GM12878 (cell line): ENCODE measurements around the gene PGLYRP4. TPM values are rescaled to one million over a fixed set of nuclear protein-coding genes. Genes with fewer than 3 reads are reported as not detected.
A peak's percentile ranks its signal among the peaks of the same experiment; 100 is the strongest.

ENCODE experiments used
- ASH2L ChIP-seq: fragments of 300-600, 200-600 bp; sonication (generic); IDR thresholded peaks from 2 replicates; pipeline ENCODE4 v1.6.1; 2017; ENCODE audit warnings: low read depth, mild to moderate bottlenecking, borderline replicate concordance
- BHLHE40 ChIP-seq, 2 experiments: fragments of 450-650 bp in 1 of 2; IDR thresholded peaks; 2 replicates each; pipeline ENCODE4 v1.6.1; 2011 to 2017; ENCODE audit warnings: low read depth in 2 of 2, borderline replicate concordance in 1 of 2, improper control_type of control experiment in 1 of 2, low read length in 1 of 2, mild to moderate bottlenecking in 1 of 2
- CHD1 ChIP-seq: IDR thresholded peaks from 2 replicates; pipeline ENCODE4 v1.6.1; 2012; ENCODE audit warnings: low read depth, low read length, improper control_type of control experiment
- CREB1 ChIP-seq: IDR thresholded peaks from 2 replicates; pipeline ENCODE4 v1.6.1; 2012; ENCODE audit warnings: low read depth, mild to moderate bottlenecking, inconsistent platforms
- HCFC1 ChIP-seq: fragments of 150-350 bp; IDR thresholded peaks from 2 replicates; pipeline ENCODE4 v1.6.1; 2014; ENCODE audit warnings: low read length
- HDAC2 ChIP-seq: fragments of 200-600 bp; sonication (generic); IDR thresholded peaks from 2 replicates; pipeline ENCODE4 v1.6.1; 2017
- MEF2B ChIP-seq: fragments of 450-650 bp; IDR thresholded peaks from 2 replicates; pipeline ENCODE4 v1.6.1; 2018; ENCODE audit warnings: mild to moderate bottlenecking, moderate library complexity; ENCODE audit not compliant: partially characterized antibody, poor library complexity, severe bottlenecking
- NFIC ChIP-seq: IDR thresholded peaks from 2 replicates; pipeline ENCODE4 v1.6.1; 2012; ENCODE audit warnings: low read depth, mild to moderate bottlenecking, inconsistent platforms, low read length, moderate library complexity
- NR2F1 ChIP-seq: fragments of 450-650 bp; conservative IDR thresholded peaks from 2 replicates; pipeline ENCODE4 v1.6.1; 2017; ENCODE audit warnings: mild to moderate bottlenecking
- PML ChIP-seq: IDR thresholded peaks from 2 replicates; pipeline ENCODE4 v1.6.1; 2012; ENCODE audit warnings: low read length, inconsistent platforms
- PRDM15 ChIP-seq: fragments of 450-650 bp; formaldehyde crosslinking; IDR thresholded peaks from 2 replicates; pipeline ENCODE4 v1.4.0; 2020; ENCODE audit warnings: mild to moderate bottlenecking, moderate library complexity
- SUPT20H ChIP-seq: IDR thresholded peaks from 2 replicates; pipeline ENCODE4 v1.6.1; 2011; ENCODE audit warnings: low read depth, mild to moderate bottlenecking, low read length, moderate library complexity, borderline replicate concordance; ENCODE audit not compliant: control insufficient read depth
- TCF7 ChIP-seq: IDR thresholded peaks from 2 replicates; pipeline ENCODE4 v1.6.1; 2014; ENCODE audit warnings: antibody characterized with exemption, borderline replicate concordance
- YBX1 ChIP-seq: fragments of 450-650 bp; IDR thresholded peaks from 2 replicates; pipeline ENCODE4 v1.6.1; 2016; ENCODE audit warnings: antibody characterized with exemption
- polyA plus RNA-seq, 11 experiments: library from polyadenylated mRNA; depleted of rRNA in 4 of 11; unstranded in 6 of 11; stranded (reverse) in 5 of 11; fragments of >200 nt; fragmentation: Nextera tagmentation in 4 of 11; fragmentation: Illumina TruSeq in 1 of 11; extraction: Ambion mirVana in 4 of 11; extraction: Trizol in 1 of 11; gene quantifications; 1 replicate in 1 of 11; 2 replicates in 10 of 11; pipeline versions ENCODE4 v1.2.1 to v1.2.3, GENCODE V29; 2011 to 2016; ENCODE audit warnings: inconsistent platforms in 2 of 11, missing spikeins in 2 of 11, low read depth in 1 of 11
- total RNA-seq, 4 experiments: library from RNA; depleted of rRNA in 3 of 4; stranded (reverse); fragments of >200 nt in 3 of 4; fragmentation: Illumina TruSeq in 1 of 4; extraction: Trizol in 1 of 4; gene quantifications; 2 replicates each; pipeline versions ENCODE4 v1.2.1 to v1.2.3, GENCODE V29; 2013 to 2021
- TF ChIP-seq, protein P1 (sequence below): fragments of 450-650 bp; IDR thresholded peaks from 2 replicates; pipeline ENCODE4 v1.6.1; 2017; ENCODE audit warnings: mild to moderate bottlenecking, moderate library complexity
- TF ChIP-seq, protein P2 (sequence below): fragments of 450-650 bp; formaldehyde crosslinking; IDR thresholded peaks from 2 replicates; pipeline ENCODE4 v1.5.0; 2022; ENCODE audit warnings: mild to moderate bottlenecking, missing genetic modification characterization

PGLYRP4 gene
- total and polyA plus RNA-seq, 10 of the 15 experiments (the other 5 are each of a cell fraction or from before 2014, with no cell fraction given), result 0.22 to 3.0 (median 0.44) TPM

GRCh38 chr1:153345187-153346076 lies 3.2 kb downstream of the PGLYRP4 start (continued):
- TF ChIP-seq PRDM15, result no peak
- TF ChIP-seq PML, result no peak
- no peak for TF ChIP-seq ASH2L
- no peak for TF ChIP-seq TCF7
- TF ChIP-seq HDAC2, result no peak
- TF ChIP-seq, protein P1, sequence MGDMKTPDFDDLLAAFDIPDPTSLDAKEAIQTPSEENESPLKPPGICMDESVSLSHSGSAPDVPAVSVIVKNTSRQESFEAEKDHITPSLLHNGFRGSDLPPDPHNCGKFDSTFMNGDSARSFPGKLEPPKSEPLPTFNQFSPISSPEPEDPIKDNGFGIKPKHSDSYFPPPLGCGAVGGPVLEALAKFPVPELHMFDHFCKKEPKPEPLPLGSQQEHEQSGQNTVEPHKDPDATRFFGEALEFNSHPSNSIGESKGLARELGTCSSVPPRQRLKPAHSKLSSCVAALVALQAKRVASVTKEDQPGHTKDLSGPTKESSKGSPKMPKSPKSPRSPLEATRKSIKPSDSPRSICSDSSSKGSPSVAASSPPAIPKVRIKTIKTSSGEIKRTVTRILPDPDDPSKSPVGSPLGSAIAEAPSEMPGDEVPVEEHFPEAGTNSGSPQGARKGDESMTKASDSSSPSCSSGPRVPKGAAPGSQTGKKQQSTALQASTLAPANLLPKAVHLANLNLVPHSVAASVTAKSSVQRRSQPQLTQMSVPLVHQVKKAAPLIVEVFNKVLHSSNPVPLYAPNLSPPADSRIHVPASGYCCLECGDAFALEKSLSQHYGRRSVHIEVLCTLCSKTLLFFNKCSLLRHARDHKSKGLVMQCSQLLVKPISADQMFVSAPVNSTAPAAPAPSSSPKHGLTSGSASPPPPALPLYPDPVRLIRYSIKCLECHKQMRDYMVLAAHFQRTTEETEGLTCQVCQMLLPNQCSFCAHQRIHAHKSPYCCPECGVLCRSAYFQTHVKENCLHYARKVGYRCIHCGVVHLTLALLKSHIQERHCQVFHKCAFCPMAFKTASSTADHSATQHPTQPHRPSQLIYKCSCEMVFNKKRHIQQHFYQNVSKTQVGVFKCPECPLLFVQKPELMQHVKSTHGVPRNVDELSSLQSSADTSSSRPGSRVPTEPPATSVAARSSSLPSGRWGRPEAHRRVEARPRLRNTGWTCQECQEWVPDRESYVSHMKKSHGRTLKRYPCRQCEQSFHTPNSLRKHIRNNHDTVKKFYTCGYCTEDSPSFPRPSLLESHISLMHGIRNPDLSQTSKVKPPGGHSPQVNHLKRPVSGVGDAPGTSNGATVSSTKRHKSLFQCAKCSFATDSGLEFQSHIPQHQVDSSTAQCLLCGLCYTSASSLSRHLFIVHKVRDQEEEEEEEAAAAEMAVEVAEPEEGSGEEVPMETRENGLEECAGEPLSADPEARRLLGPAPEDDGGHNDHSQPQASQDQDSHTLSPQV, result no peak
- TF ChIP-seq NFIC, result peak; percentile 70
- TF ChIP-seq CHD1, result no peak
- TF ChIP-seq BHLHE40 (IDR thresholded peaks at IDR 0.05; ENCODE audit: borderline replicate concordance in 1 of 2, low read depth in 2 of 2, low read length in 1 of 2), result peak; percentile 70 to 73
- no peak for TF ChIP-seq CREB1
- TF ChIP-seq SUPT20H, result no peak
- no peak for TF ChIP-seq YBX1
- peak; percentile 84 for TF ChIP-seq MEF2B
- no peak for TF ChIP-seq HCFC1
- peak; percentile 17; the same call in 1 of the 2 replicates for TF ChIP-seq NR2F1
- TF ChIP-seq, protein P2, sequence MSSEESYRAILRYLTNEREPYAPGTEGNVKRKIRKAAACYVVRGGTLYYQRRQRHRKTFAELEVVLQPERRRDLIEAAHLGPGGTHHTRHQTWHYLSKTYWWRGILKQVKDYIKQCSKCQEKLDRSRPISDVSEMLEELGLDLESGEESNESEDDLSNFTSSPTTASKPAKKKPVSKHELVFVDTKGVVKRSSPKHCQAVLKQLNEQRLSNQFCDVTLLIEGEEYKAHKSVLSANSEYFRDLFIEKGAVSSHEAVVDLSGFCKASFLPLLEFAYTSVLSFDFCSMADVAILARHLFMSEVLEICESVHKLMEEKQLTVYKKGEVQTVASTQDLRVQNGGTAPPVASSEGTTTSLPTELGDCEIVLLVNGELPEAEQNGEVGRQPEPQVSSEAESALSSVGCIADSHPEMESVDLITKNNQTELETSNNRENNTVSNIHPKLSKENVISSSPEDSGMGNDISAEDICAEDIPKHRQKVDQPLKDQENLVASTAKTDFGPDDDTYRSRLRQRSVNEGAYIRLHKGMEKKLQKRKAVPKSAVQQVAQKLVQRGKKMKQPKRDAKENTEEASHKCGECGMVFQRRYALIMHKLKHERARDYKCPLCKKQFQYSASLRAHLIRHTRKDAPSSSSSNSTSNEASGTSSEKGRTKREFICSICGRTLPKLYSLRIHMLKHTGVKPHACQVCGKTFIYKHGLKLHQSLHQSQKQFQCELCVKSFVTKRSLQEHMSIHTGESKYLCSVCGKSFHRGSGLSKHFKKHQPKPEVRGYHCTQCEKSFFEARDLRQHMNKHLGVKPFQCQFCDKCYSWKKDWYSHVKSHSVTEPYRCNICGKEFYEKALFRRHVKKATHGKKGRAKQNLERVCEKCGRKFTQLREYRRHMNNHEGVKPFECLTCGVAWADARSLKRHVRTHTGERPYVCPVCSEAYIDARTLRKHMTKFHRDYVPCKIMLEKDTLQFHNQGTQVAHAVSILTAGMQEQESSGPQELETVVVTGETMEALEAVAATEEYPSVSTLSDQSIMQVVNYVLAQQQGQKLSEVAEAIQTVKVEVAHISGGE (CRISPR knock-in tag), result no peak
